Natural killer cell (primary cell): Measurements from ENCODE around the gene BSG. TPM values are rescaled to one million over a fixed set of nuclear protein-coding genes. Genes with fewer than 3 reads are reported as not detected.
"Not testable (repeated sequence)": the region's sequence is repeated elsewhere in the genome, so short reads cannot be mapped to it uniquely, and the experiment has no call there.

ENCODE experiments used
- ATAC-seq, 3 donors: fragments of 150-1000 bp in 2 of 3; fragments of 200-7000 bp in 1 of 3; cut with Tn5 transposase; 1 replicate in 1 of 3; 2 replicates in 2 of 3; pipeline ENCODE4 v1.10.0; 2021; ENCODE audit warnings: mild to moderate bottlenecking in 2 of 3, moderate library complexity in 2 of 3
- DNase-seq, 2 donors: peaks; one replicate each; pipeline versions ENCODE4 v3.0.0 to v3.0.0-alpha.2; 2013 to 2021; ENCODE audit warnings: mixed read lengths in 1 of 2
- H3K27ac ChIP-seq: one replicate; pipeline ENCODE4 v1.5.1; 2013; ENCODE audit warnings: mild to moderate bottlenecking, low read length
- H3K27me3 ChIP-seq: one replicate; pipeline ENCODE4 v1.6.1; 2013; ENCODE audit warnings: low read length; ENCODE audit not compliant: control insufficient read depth, insufficient read depth
- H3K36me3 ChIP-seq: one replicate; pipeline ENCODE4 v1.6.1; 2013; ENCODE audit warnings: low read length; ENCODE audit not compliant: control insufficient read depth, insufficient read depth
- H3K4me1 ChIP-seq: one replicate; pipeline ENCODE4 v1.6.1; 2013; ENCODE audit warnings: low read length; ENCODE audit not compliant: control insufficient read depth, insufficient read depth
- H3K4me3 ChIP-seq: one replicate; pipeline ENCODE4 v1.5.1; 2013; ENCODE audit warnings: low read length
- H3K9me3 ChIP-seq: one replicate; pipeline ENCODE4 v1.6.1; 2013; ENCODE audit warnings: low read length; ENCODE audit not compliant: control insufficient read depth, insufficient read depth
- H3K27ac Mint-ChIP-seq, 2 donors: one replicate each; pipeline ENCODE4 v1.8.0; 2022; ENCODE audit warnings: mild to moderate bottlenecking in 2 of 2, mixed read lengths in 2 of 2, moderate library complexity in 1 of 2
- H3K27me3 Mint-ChIP-seq, 2 donors: one replicate each; pipeline ENCODE4 v1.8.0; 2022; ENCODE audit warnings: low read depth in 2 of 2, mixed read lengths in 2 of 2
- H3K36me3 Mint-ChIP-seq: one replicate; pipeline ENCODE4 v1.8.0; 2022; ENCODE audit warnings: mixed read lengths
- H3K4me1 Mint-ChIP-seq, 2 donors: one replicate each; pipeline ENCODE4 v1.8.0; 2022; ENCODE audit warnings: mixed read lengths in 2 of 2
- H3K4me3 Mint-ChIP-seq: one replicate; pipeline ENCODE4 v1.8.0; 2022; ENCODE audit warnings: mild to moderate bottlenecking, moderate library complexity, mixed read lengths
- H3K9me3 Mint-ChIP-seq, 2 donors: one replicate each; pipeline ENCODE4 v1.8.0; 2022; ENCODE audit warnings: mixed read lengths in 2 of 2
- WGBS: methylation state at CpG from one replicate; pipeline ENCODE4 v1.1.7; 2013; ENCODE audit warnings: missing lambda C conversion rate; ENCODE audit not compliant: insufficient coverage; 5-methylcytosine and 5-hydroxymethylcytosine counted together
- intact Hi-C: fragments of 100-400 bp; cut with micrococcal nuclease; formaldehyde crosslinking; loops from one replicate; pipeline ENCODE4 v1.14.2; 2022
- total RNA-seq, 4 donors: library from RNA; stranded (reverse); fragments of 120-200 nt in 1 of 4; gene quantifications; one replicate each; pipeline versions ENCODE4 v1.2.3 to v1.2.4, GENCODE V29; 2013 to 2022
- TF ChIP-seq, protein P1 (sequence below): fragments of 200-600 bp; IDR thresholded peaks from one replicate; pipeline ENCODE4 v1.8.0; 2022; ENCODE audit warnings: antibody characterized with exemption

BSG gene
- total RNA-seq, 3 donors from 2014 or later (not counting 1 experiment from before 2014, with no cell fraction given), result 229 to 248 (median 236) TPM

DNA sequence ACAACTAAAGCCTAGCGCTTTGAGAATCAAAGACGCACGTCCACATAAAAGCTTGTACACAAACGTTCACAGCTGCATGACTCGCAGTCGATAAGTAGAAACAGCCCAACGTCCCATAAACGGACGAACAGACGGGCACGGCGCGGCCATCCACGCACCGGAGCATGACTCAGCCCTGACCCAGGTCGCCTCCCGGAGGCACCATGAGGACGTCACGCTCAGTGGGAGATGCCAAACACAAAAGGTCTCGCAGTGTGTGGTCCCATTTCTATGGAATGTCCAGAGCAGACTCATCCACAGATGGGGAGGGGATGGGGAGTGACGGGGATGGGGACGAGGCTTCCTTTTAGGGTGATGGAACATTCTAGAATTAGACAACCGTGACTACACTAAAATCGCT, 51.6 kb downstream of the BSG start:
- no peaks in the 10 kb centered on the region for H3K36me3 Mint-ChIP-seq
- no peak overlapping the region for H3K4me3 ChIP-seq
- no peaks in the 10 kb centered on the region for H3K27me3 Mint-ChIP-seq
- H3K27ac Mint-ChIP-seq, result no peak overlapping the region
- H3K9me3 Mint-ChIP-seq, result no peaks in the 10 kb centered on the region
- intact Hi-C loops, result no loop called here
- no peak overlapping the region for H3K4me3 Mint-ChIP-seq
- 95% methylated on average over 24 of the region's 24 CpGs for WGBS
- H3K36me3 ChIP-seq, result peaks cover 46% of the 10 kb centered on the region
- H3K4me1 Mint-ChIP-seq, result no peaks in the 10 kb centered on the region
- no peak overlapping the region for H3K27ac ChIP-seq
- H3K4me1 ChIP-seq, result no peaks in the 10 kb centered on the region
- TF ChIP-seq, protein P1, sequence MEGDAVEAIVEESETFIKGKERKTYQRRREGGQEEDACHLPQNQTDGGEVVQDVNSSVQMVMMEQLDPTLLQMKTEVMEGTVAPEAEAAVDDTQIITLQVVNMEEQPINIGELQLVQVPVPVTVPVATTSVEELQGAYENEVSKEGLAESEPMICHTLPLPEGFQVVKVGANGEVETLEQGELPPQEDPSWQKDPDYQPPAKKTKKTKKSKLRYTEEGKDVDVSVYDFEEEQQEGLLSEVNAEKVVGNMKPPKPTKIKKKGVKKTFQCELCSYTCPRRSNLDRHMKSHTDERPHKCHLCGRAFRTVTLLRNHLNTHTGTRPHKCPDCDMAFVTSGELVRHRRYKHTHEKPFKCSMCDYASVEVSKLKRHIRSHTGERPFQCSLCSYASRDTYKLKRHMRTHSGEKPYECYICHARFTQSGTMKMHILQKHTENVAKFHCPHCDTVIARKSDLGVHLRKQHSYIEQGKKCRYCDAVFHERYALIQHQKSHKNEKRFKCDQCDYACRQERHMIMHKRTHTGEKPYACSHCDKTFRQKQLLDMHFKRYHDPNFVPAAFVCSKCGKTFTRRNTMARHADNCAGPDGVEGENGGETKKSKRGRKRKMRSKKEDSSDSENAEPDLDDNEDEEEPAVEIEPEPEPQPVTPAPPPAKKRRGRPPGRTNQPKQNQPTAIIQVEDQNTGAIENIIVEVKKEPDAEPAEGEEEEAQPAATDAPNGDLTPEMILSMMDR, result no peak
- no peaks in the 10 kb centered on the region for H3K9me3 ChIP-seq
- ATAC-seq (no peak), DNase-seq (no peak)
- no peaks in the 10 kb centered on the region for H3K27me3 ChIP-seq

DNA sequence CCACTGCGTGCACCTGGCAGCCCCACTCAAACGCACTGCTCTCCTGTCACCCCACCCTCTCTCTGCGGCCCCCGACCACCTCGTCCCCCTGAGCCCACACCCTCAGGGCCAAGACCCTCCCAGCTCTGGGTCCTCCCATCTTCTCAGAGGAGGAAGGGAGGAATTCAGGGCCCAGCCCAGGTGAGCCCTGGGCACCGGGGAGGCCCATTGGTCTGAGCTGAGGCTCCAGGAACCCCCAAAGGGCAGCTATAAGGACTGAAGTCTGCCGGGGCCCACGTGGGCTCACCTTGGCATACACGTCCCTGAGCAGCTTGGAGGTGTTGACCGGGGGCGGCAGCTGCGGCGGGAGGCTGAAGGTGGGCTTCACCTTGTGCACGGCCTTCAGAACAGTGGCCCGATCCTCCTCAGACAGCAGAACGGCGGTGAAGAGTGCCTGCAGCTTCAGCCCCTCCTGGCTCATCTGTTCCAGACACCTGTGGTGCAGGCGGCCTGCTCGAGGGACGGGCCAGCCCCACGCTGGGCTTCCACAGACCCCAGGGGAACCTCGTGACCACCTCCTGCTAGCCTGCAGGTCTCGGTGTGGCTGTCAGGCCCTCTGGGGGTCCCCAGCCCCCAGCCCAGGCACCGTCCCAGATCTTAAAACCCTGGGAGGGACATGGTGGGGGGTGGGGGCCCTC, 52.2 kb downstream of the BSG start:
- intact Hi-C loops, result no loop called here
- DNase-seq (no peak), ATAC-seq (no peak)
- H3K4me3 Mint-ChIP-seq, result no peak overlapping the region
- no peak overlapping the region for H3K27ac Mint-ChIP-seq
- H3K4me1 Mint-ChIP-seq, result no peaks in the 10 kb centered on the region
- Histone ChIP-seq H3K4me3 (no peak overlapping the region), H3K27me3 (no peaks in the 10 kb centered on the region), H3K9me3 (no peaks in the 10 kb centered on the region), H3K27ac (no peak overlapping the region), H3K4me1 (no peaks in the 10 kb centered on the region), H3K36me3 (peaks cover 43% of the 10 kb centered on the region)
- H3K27me3 Mint-ChIP-seq, result no peaks in the 10 kb centered on the region
- 97% methylated on average over 24 of the region's 24 CpGs for WGBS
- no peaks in the 10 kb centered on the region for H3K36me3 Mint-ChIP-seq
- TF ChIP-seq, protein P1, result no peak
- no peaks in the 10 kb centered on the region for H3K9me3 Mint-ChIP-seq

DNA sequence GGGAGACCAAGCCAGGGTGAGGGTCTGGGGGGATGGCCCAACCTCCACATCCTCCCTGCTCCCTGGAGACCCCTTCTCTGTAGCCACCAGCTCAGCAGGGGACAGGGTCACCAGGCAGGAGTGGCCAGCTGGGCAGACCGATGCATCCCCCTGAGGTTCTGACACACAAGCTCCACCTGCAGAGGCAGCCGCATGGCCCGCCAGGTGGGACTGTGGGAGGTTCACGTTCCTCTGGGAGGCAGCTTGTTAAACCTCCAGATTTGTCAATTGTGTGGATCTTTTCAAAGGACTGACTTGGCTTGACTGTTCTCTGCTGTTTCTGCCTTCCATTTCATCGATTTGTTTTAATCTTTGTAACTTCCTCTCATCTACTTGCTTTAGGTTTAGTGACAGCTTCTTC, 52.9 kb downstream of the BSG start:
- Mint-ChIP-seq H3K4me3 (no peak overlapping the region), H3K36me3 (no peaks in the 10 kb centered on the region), H3K4me1 (peaks cover 0 to under 1% of the 10 kb centered on the region in 2 donors), H3K9me3 (no peaks in the 10 kb centered on the region), H3K27ac (no peak overlapping the region), H3K27me3 (no peaks in the 10 kb centered on the region)
- H3K27ac ChIP-seq, result no peak overlapping the region
- H3K4me3 ChIP-seq, result no peak overlapping the region
- H3K36me3 ChIP-seq, result peaks cover 39% of the 10 kb centered on the region
- WGBS, result 94% methylated on average over 5 of the region's 5 CpGs
- intact Hi-C loops, result no loop called here
- TF ChIP-seq, protein P1, result no peak
- no peaks in the 10 kb centered on the region for H3K9me3 ChIP-seq
- DNase-seq (no peak), ATAC-seq (no peak)
- H3K4me1 ChIP-seq, result no peaks in the 10 kb centered on the region
- H3K27me3 ChIP-seq, result no peaks in the 10 kb centered on the region

DNA sequence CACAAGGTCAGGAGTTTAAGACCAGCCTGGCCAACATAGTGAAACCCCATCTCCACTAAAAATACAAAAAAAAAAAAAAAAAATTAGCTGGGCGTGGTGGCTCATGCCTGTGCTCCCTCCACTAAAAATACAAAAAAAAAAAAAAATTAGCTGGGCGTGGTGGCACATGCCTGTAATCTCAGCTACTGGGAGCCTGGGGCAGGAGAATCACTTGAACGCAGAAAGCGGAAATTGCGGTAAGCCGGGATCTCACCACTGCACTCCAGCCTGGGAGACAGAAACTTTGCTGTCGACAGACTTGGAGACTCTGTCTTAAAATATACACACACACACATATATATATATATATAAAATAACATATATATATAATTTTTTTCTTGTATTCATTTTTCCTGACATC, 54.2 kb downstream of the BSG start:
- H3K9me3 ChIP-seq, H3K36me3 Mint-ChIP-seq, H3K27me3 ChIP-seq, H3K4me3 ChIP-seq, DNase-seq, H3K4me1 ChIP-seq, H3K4me3 Mint-ChIP-seq, H3K4me1 Mint-ChIP-seq, H3K27ac ChIP-seq, H3K9me3 Mint-ChIP-seq, H3K27me3 Mint-ChIP-seq, ATAC-seq, intact Hi-C loops, H3K27ac Mint-ChIP-seq: not testable (repeated sequence)
- H3K36me3 ChIP-seq, result peaks cover 41% of the 10 kb centered on the region
- 96% methylated on average over 6 of the region's 7 CpGs for WGBS
